NCI-H748 treated with DMSO at 0.1 percent for 48 hours (cell line): ENCODE results near the gene TRIM69.
"Not testable (repeated sequence)": the region's sequence is repeated elsewhere in the genome, so short reads cannot be mapped to it uniquely, and the experiment has no call there.

Experiments
- DNase-seq: peaks from one replicate; lab custom pipeline; 2025; lab: John Stamatoyannopoulos, UW

Gene TRIM69

GRCh38 chr15:44716983-44717602, 19.2 kb upstream of the TRIM69 start:
- DNase-seq: no peak

DNA sequence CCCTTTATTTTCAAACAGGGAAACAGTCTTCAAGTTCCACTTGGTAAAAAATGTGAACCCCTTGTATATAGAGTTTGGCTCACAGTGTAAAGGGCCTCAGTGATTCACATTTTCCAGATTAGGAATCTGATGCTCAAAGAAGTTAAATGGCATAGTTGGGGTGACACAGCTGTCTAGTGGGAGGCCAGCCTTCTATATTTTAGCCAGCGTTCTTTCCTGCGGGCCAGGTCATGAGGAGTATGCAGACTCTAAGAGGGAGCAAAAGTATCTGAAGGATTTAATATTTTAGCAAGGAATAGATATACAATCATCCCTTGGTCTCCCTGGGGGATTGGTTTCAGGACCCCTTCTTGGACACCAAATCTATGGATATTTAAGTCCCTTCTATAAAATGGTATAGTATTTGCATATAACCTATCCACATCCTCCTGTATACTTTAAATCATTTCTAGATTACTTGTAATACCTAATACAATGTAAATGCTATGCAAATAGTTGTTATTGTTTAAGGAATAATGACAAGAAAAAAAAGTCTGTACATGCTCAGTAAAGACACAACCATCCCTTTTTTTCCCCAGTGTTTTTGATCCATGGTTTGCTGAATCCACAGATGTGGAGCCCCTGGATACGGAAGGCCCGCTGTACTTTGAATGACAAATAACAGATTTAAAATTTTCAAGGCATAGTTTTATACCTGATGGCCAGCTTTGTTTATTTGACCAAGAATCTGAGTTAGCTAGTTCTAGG, 18.0 kb upstream of the TRIM69 start:
- no peak for DNase-seq

GRCh38 chr15:44718927-44719292, 17.4 kb upstream of the TRIM69 start:
- DNase-seq: no peak

DNA sequence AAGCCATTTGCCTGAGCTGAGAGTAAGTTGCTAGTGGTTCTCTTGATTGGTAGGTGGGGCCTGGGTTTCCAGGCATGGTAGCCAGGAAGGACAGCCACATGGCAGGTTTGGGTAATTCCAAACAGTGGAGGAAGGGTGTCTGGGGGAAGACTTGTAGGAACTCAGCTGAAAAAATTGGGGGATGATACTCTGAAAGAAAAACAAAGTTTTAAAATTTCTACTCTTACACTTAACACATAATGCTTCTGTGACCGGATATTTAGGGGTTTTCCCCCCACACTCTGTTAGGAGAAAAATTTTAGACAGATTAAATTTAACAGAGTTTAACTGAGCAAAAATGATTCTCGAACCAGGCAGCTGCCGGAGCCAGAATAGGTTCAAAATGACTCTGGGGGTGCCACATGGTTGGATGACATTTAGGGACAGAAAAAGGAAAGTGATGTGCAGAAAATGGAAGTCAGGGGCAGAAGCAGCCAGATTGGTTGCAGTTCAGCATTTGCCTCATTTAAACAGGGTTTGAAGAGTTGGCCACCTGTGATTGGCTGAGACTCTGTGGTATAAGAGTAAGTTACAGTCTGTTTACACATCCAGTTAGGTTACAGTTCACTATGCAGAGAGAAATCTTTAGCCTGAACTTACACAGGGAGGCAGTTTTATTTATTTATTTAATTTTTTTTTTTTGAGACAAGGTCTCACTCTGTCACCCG, 16.9 kb upstream of the TRIM69 start:
- DNase-seq: no peak

DNA sequence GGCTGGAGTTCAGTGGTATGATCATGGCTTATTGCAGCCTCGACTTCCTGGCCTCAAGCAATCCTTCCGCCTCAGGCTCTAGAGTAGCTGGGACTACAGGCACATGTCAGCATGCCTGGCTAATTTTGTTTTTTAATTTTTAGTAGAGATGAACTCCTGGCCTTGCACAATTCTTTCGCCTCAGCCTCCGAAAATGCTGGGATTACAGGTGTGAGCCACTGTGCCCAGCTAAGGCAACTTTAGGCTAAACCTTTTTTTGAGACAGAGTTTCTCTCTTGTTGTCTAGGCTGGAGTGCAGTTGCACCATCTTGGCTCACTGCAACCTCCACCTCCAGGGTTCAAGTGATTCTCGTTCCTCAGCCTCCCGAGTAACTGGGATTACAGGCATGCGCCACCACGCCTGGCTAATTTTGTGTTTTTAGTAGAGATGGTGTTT, 16.3 kb upstream of the TRIM69 start:
- not testable (repeated sequence) for DNase-seq

DNA sequence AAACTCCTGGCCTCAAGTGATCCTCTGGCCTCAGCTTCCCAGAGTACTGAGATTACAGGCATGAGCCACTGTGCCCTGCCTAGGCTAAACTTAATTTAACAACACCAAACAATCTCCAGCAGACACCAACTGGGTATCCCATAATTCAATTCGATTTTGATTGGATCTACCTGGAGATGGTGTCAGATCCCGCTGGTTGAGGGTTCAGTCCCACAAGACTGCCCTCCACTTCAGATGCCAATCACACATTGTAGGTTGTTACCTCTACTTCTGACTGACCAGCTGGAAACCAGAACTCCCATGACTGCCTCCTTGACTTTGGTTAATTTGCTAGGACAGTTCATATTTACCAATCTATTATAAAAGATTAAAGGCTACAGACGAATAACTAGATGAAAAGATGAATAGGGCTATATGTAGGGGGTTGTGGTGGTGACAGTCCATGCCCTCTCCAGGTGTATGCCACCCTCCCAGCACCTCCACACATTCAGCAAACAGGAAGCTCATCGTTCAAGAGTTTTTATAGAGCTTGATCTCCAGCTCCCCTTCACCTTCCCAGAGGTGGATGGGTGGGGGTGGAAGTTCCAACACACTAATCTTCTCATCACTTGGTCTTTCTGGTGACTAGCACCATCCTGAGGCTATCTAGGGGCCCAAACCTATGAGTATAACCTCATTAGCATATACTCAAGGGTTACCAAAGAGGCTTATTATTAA, 15.7 kb upstream of the TRIM69 start:
- DNase-seq: no peak

- DNase-seq: no peak
Measured at GRCh38 chr15:44722011-44722410, 14.3 kb upstream of the TRIM69 start.

DNA sequence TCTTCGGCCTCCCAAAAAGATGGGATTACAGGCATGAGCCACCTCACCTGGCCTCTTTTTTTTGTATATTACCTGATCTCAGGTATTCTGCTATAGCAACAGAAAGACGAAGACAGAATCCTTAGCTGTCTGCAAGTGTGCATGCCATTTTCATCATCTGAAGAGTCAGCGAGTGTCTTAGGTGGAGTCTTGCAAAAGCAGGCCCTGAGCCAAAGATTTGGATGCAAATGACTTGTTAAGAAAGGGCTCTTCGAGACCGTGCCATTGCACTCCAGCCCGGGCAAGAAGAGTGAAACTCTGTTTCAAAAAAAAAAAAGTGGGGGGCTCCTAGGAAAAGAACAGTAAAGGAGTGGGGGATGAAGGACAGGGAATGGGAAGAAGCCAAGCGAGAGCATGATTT, 10.2 kb upstream of the TRIM69 start:
- DNase-seq: no peak

- no peak for DNase-seq
Measured at GRCh38 chr15:44726568-44727484, 9.5 kb upstream of the TRIM69 start.

- no peak for DNase-seq
Measured at GRCh38 chr15:44727485-44728231, 8.7 kb upstream of the TRIM69 start.

DNA sequence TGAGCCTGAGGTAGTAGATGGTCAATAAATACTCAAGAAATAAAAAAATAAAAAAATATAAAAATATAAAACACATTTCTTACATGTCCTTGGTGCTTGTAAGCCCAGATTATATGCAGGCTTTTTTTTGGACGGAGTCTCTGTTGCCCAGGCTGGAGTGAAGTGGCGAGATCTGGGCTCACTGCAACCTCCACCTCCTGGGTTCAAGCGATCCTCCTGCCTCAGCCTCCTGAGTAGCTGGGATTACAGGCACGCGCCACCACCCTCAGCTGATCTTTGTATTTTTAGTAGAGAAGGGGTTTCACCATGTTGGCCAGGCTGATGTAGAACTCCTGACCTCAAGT, 8.1 kb upstream of the TRIM69 start:
- not testable (repeated sequence) for DNase-seq

DNA sequence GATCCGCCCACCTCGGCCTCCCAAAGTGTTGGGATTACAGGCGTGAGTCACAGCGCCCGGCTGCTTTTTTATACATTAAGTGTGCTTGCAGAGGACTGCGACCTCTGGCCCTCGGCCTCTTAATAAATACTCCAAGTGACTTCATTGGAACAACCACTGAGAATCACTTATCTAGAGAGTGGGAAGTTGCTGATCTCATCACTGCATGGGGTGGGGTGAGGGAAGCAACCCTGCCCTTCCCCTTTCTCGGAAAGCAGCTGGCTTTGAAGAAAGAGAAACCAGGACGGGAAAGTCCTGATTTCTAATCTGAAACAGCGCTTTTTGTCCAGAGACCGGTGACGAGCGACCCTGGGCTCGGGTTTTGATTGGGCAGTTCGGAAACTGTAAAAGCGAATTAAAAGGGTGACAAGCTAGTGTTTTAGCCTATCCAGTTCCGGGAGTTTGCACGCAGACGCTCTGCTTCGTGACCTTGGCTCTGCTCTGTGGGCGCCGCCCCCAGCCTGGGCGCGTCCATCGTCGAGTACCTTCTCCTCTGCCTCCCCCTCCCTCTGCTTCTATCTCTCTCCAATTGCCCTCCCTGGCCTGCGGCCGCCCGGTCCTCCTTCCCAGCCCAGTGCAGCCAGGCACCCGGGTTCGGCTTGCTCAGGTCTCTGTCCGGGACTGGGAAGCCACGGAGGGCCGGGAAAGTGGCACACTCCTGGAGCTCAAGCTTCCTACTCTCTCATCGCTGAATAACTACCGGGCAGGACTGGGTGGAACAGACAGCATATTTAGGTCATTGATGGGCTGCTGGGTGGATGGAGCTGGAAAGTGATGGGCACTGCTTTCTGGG, 7.5 kb upstream of the TRIM69 start:
- DNase-seq: peak; percentile 86

- peak; percentile 29 for DNase-seq
Measured at GRCh38 chr15:44729408-44730127, 6.8 kb upstream of the TRIM69 start.

DNA sequence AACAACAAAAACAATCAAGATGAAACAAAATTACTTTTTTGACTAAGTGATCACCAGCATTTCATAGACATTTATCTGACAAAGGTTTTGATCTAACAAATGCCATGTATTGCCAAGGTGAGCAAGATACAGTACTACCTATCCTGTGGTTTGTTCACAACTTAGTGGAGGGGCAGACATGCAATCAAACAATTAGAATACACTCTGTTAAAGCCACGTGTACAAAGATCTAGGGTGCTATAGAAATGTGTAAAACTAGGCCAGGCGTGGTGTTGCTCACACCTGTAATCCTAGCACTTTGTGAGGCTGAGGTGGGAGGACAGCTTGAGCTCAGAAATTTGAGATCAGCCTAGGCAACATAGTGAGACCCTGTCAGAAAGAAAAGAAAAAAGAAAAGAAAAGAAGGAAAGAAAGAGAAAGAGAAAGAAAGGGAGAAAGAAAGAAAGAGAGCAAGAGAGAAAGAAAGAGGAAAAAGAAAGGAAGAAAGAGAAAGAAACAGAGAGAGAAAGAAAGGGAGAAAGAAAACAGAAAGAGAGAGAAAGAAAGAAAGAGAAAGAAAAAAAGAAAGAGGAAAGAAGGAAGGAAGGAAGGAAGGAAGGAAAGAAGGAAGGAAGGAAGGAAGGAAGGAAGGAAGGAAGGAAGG, 1.4 kb upstream of the TRIM69 start:
- no peak for DNase-seq

- DNase-seq: no peak
Measured at GRCh38 chr15:44735482-44736180, 697 bp upstream of the TRIM69 start.

DNA sequence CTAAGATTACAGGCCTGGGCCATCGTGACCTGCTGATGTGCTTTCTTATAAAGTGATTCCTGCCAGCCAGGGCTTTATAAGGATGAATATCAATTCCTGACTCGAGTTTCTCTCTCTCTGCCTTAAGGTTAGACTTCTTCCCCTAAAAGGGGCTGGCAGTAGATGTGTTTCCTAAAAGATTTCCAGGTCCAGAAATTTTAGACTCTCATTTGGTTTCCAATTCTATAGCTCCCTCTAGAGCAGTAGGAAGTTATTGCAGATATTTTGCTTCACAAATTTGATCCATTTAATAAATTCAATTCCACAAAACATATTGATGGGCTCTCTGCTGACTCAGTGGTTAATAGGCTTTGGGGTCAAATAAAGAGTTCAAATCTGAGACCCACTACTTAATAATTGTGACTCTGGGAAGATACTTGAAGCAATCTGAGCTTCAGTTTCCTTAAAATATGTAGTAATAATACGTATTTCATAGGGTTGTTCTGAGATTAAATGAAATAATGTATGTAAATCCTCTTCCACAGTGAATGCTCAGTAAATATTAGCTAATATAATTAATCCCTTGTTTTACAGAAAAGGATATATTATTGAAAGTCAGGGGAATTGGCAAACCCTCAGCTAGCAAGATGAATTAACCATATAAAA, 2.1 kb downstream of the TRIM69 start:
- DNase-seq: peak; percentile 20

- DNase-seq: not testable (repeated sequence)
Measured at GRCh38 chr15:44739222-44739847, 3.0 kb downstream of the TRIM69 start.
